Right cardiac atrium (tissue), 5 donors: Measurements from ENCODE around the gene AGBL2. TPM values are rescaled to one million over a fixed set of nuclear protein-coding genes. Genes with fewer than 3 reads are reported as not detected.
"Not testable (repeated sequence)": the region's sequence is repeated elsewhere in the genome, so short reads cannot be mapped to it uniquely, and the experiment has no call there.

Experiments
- ATAC-seq, 2 donors: fragments of 200-7000 bp; cut with Tn5 transposase; one replicate each; pipeline versions ENCODE4 v1.8.0 to v1.9.1; 2020; ENCODE audit warnings: moderate library complexity in 2 of 2, mild to moderate bottlenecking in 1 of 2
- DNase-seq, 3 donors: peaks; one replicate each; pipeline ENCODE4 v3.0.0-alpha.2; 2020
- H3K27ac ChIP-seq: one replicate; pipeline ENCODE4 v1.5.1; 2013; ENCODE audit warnings: mild to moderate bottlenecking, low read length, control low read depth, moderate library complexity
- H3K27me3 ChIP-seq: one replicate; pipeline ENCODE4 v1.6.1; 2013; ENCODE audit not compliant: control insufficient read depth, insufficient read depth
- H3K4me1 ChIP-seq: one replicate; pipeline ENCODE4 v1.6.1; 2013; ENCODE audit warnings: low read length; ENCODE audit not compliant: control insufficient read depth, insufficient read depth
- H3K4me3 ChIP-seq: one replicate; pipeline ENCODE4 v1.5.1; 2013; ENCODE audit warnings: low read length, control low read depth
- H3K9me3 ChIP-seq: one replicate; pipeline ENCODE4 v1.6.1; 2013; ENCODE audit warnings: low read length; ENCODE audit not compliant: control insufficient read depth
- WGBS: extraction: QIAGEN DNeasy Blood & Tissue Kit; methylation state at CpG from one replicate; pipeline ENCODE4 v1.1.7; 2013; 5-methylcytosine and 5-hydroxymethylcytosine counted together
- intact Hi-C, 4 donors: fragments of 100-400 bp; cut with DNase I; formaldehyde crosslinking; loops; one replicate each; pipeline versions ENCODE4 v1.11.0 to v1.14.0; 2022 to 2023
- polyA plus RNA-seq: library from polyadenylated mRNA; stranded (reverse); fragments of 200-250 nt; gene quantifications from one replicate; pipeline ENCODE4 v1.2.3, GENCODE V29; 2013
- total RNA-seq, 4 donors: library from RNA; stranded (reverse); fragmentation: NEBNext Ultra II Directional; extraction: Animal tissue kit (Norgen Biotek cat#: 25700); gene quantifications; one replicate each; pipeline ENCODE4 v1.2.1, GENCODE V29; 2021
- donor health status: healthy with polysubstance abuse.
- donor health status: DM: no; HTN: yes; CAD: no.
- donor health status: DM: no; HTN: no; CAD: no.
- donor health status: DM: no; HTN: yes; CAD: no; lungs with severe emphysema.
- donor health status: DM: yes; HTN: yes; CAD: no.

AGBL2 gene
- total and polyA plus RNA-seq, 5 donors = 0.18 to 0.47 (median 0.42) TPM

- Histone ChIP-seq H3K27ac (no peak overlapping the region), H3K27me3 (no peaks in the 10 kb centered on the region), H3K4me3 (no peak overlapping the region), H3K9me3 (no peaks in the 10 kb centered on the region), H3K4me1 (no peaks in the 10 kb centered on the region)
- ATAC-seq (no peak), DNase-seq (no peak)
- intact Hi-C loops = no loop called here
- WGBS = 87% methylated on average over 3 of the region's 3 CpGs
Observed at GRCh38 chr11:47725442-47726117, 10.4 kb upstream of the AGBL2 start.

DNA sequence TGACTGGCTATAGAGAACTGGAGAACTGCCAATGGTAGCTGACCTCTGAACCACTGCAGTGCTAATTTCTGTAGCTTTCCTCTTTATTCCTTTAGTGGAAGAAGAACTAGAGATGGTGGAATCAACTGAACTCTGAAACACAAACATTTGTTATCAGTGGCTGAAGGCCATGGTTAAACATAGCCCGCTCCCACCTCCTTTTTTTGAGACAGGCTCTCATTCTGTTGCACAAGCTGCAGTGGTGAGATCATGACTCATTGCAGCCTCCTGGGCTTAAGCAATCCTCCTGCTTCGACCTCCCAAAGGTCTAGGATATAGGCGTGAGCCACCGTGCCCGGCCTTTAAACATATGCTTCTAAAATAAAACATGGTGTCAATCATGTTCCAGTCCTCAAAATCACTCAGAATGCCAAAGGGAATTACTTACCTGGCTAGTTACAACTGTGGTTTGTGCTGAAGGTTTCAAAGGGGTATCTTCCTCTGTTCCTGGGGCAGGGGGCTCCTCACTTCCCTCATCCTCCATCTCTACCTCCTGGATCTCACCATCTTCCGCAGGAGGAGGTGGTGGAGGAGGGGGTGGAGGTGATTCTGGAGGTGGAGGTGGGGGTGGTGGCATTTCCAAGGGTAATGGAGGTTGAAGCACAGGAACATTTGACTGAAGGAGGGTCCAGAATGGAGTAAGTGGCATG, 9.0 kb upstream of the AGBL2 start:
- ATAC-seq (peak; percentile 66 to 84), DNase-seq (peak in 1 of 3 donors; percentile 37)
- H3K27me3 ChIP-seq = no peaks in the 10 kb centered on the region
- no peak overlapping the region for H3K4me3 ChIP-seq
- peak overlapping the region; percentile 2 for H3K27ac ChIP-seq
- intact Hi-C loops = no loop called here
- H3K9me3 ChIP-seq = no peaks in the 10 kb centered on the region
- no peaks in the 10 kb centered on the region for H3K4me1 ChIP-seq
- 70% methylated on average over 6 of the region's 6 CpGs for WGBS

DNA sequence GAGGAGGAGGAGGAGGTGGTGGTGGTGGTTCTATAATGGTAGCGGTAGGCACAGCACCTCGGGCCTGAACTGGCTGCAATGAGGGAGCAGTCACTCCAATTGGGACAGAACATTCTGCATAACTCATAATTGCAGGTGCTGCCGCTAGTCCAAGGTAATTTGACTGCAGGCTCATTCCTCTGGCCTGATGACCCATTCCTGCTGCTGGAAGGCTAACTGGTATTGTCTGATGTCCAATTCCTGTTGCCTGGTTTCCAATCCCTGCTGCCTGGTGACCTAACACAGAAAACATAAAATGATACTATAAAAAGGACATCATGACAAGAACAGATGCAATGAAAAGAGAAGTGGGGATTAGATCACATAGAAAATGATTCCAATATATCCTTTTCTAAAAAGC, 7.9 kb upstream of the AGBL2 start:
- Histone ChIP-seq H3K27ac (no peak overlapping the region), H3K4me3 (no peak overlapping the region), H3K27me3 (no peaks in the 10 kb centered on the region), H3K4me1 (no peaks in the 10 kb centered on the region), H3K9me3 (no peaks in the 10 kb centered on the region)
- intact Hi-C loops = no loop called here
- DNase-seq (no peak), ATAC-seq (peak; percentile 38 to 60)
- 92% methylated on average over 3 of the region's 3 CpGs for WGBS

DNA sequence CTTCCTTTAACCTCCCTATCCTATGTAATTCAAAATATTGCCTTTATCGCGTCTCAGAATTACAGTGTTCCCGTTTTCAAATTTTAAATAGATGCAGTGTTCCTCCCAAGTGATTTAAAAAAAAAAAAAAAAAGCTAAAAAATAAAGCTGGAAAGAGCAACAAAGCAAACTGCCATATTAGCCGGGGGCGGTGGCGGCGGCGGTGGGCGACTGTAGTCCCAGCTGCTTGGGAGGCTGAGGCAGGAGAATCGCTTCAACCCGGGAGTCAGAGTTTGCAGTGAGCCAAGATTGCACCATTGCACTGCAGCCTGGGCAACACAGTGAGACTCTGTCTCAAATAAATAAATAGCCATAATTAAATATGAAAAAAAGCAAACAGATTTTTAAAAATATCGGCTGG, 5.5 kb upstream of the AGBL2 start:
- no peaks in the 10 kb centered on the region for H3K9me3 ChIP-seq
- intact Hi-C loops = no loop called here
- 97% methylated on average over 12 of the region's 12 CpGs for WGBS
- no peak for ATAC-seq
- H3K4me1 ChIP-seq = no peaks in the 10 kb centered on the region
- no peak for DNase-seq
- H3K27me3 ChIP-seq = no peaks in the 10 kb centered on the region
- H3K4me3 ChIP-seq = no peak overlapping the region
- no peak overlapping the region for H3K27ac ChIP-seq

DNA sequence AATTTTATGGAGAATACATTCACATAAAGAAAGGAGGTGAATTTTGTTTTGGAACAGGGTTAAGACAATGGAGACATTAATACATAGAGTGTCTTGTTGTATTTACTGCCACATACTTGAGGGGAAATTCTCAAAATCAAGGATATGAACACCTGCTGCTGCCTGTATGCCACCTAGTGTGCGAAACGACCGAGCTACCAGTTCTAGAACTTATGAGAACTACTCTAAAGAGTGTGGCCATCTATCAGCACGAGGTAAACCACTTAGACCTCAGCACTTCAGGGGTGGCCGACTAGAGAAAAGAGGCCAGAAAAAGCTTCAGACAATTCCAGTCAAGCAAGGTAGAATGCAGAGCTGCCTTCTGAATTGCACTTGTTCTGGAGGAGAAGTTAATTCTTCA, 1.5 kb upstream of the AGBL2 start:
- H3K27ac ChIP-seq = no peak overlapping the region
- intact Hi-C loops = no loop called here
- H3K9me3 ChIP-seq = no peaks in the 10 kb centered on the region
- H3K27me3 ChIP-seq = no peaks in the 10 kb centered on the region
- 59% methylated on average over 5 of the region's 5 CpGs for WGBS
- H3K4me1 ChIP-seq = peaks cover 2% of the 10 kb centered on the region
- DNase-seq (no peak), ATAC-seq (no peak)
- no peak overlapping the region for H3K4me3 ChIP-seq

GRCh38 chr11:47714554-47715081, 551 bp downstream of the AGBL2 start:
- H3K27ac ChIP-seq = peak overlapping the region; percentile 1
- no peaks in the 10 kb centered on the region for H3K27me3 ChIP-seq
- intact Hi-C loops = no loop called here
- H3K4me3 ChIP-seq = peak overlapping the region; percentile 64
- 21% methylated on average over 19 of the region's 19 CpGs for WGBS
- peak in 2 of 3 donors; percentile 30 to 55 for DNase-seq
- H3K4me1 ChIP-seq = peaks cover 2% of the 10 kb centered on the region
- peak; percentile 54 to 55 for ATAC-seq
- H3K9me3 ChIP-seq = no peaks in the 10 kb centered on the region

GRCh38 chr11:47711816-47712215, 3.4 kb downstream of the AGBL2 start:
- ATAC-seq (no peak), DNase-seq (no peak)
- no peak overlapping the region for H3K27ac ChIP-seq
- no peak overlapping the region for H3K4me3 ChIP-seq
- intact Hi-C loops = no loop called here
- no peaks in the 10 kb centered on the region for H3K27me3 ChIP-seq
- peaks cover 2% of the 10 kb centered on the region for H3K4me1 ChIP-seq
- WGBS = 86% methylated on average over 5 of the region's 5 CpGs
- H3K9me3 ChIP-seq = no peaks in the 10 kb centered on the region

DNA sequence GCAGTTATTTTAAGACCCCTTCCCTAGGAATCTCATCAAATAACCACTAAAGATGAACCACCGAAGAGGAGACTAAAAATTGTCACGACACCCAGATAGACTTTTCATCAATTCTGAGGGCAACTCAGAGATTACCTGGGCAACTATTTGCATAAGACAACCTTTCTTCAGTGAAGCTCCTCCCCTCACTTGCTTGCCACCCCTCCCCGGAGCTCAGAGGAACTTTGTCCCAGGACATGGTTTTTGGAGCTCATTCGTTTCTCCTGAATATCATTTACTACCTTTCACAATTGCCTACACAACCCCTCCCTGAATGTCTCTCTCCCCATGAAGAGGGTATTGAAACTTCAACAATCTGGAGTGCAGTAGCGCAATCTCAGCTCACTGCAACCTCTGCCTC, 3.9 kb downstream of the AGBL2 start:
- intact Hi-C loops = no loop called here
- Histone ChIP-seq H3K4me1 (peaks cover 2% of the 10 kb centered on the region), H3K27me3 (no peaks in the 10 kb centered on the region), H3K4me3 (no peak overlapping the region), H3K9me3 (no peaks in the 10 kb centered on the region), H3K27ac (no peak overlapping the region)
- no peak for DNase-seq
- no peak for ATAC-seq
- 79% methylated on average over 5 of the region's 5 CpGs for WGBS

GRCh38 chr11:47707275-47707786, 7.8 kb downstream of the AGBL2 start:
- DNase-seq, H3K27ac ChIP-seq, intact Hi-C loops, H3K4me3 ChIP-seq, H3K4me1 ChIP-seq, ATAC-seq, H3K9me3 ChIP-seq, H3K27me3 ChIP-seq: not testable (repeated sequence)
- WGBS = 80% methylated on average over 5 of the region's 5 CpGs

- DNase-seq = no peak
- Histone ChIP-seq H3K27me3 (no peaks in the 10 kb centered on the region), H3K4me3 (no peak overlapping the region), H3K27ac (no peak overlapping the region), H3K9me3 (no peaks in the 10 kb centered on the region), H3K4me1 (no peaks in the 10 kb centered on the region)
- intact Hi-C loops = no loop called here
- no peak for ATAC-seq
- 67% methylated on average over 1 of the region's 1 CpG for WGBS
Observed at GRCh38 chr11:47705721-47706120, 9.4 kb downstream of the AGBL2 start.

DNA sequence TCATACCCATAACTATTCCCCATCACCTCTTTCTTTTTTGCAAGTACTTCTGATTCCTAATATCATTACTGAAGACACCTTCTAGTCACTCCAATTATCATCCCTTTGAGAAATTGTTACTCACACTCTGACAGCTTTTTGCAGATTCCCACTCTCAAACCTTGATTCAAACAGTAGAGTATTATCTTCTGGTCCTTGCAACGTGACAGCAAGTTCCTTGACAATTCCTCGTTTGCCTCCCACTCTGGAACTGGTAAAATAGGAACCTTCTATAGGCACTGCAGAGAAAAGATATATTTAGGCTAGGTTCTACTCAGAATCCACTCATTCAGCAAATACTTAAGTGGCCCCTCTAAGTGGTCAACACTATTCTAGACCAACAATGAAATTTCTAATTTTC, 23.2 kb downstream of the AGBL2 start:
- no peak for ATAC-seq
- 23% methylated on average over 2 of the region's 2 CpGs for WGBS
- intact Hi-C loops = no loop called here
- H3K9me3 ChIP-seq = no peaks in the 10 kb centered on the region
- no peak overlapping the region for H3K27ac ChIP-seq
- DNase-seq = no peak
- H3K4me3 ChIP-seq = no peak overlapping the region
- H3K4me1 ChIP-seq = no peaks in the 10 kb centered on the region
- H3K27me3 ChIP-seq = no peaks in the 10 kb centered on the region
